ENCODE results near the gene ATP10B. TPM values are rescaled to one million over a fixed set of nuclear protein-coding genes. Genes with fewer than 3 reads are reported as not detected.
A peak's percentile ranks its signal among the peaks of the same experiment; 100 is the strongest.
"Not testable (repeated sequence)": the region's sequence is repeated elsewhere in the genome, so short reads cannot be mapped to it uniquely, and the experiment has no call there.

ATP10B gene
- total and polyA plus RNA-seq, 2 experiments from 2014 or later: 2.7 to 5.1 TPM

- peak; percentile 56 for DNase-seq (ENCODE audit: low spot score)
- no peak overlapping the region for H3K4me3 ChIP-seq
- no peaks in the 10 kb centered on the region for H3K9me2 ChIP-seq (replicated peaks; ENCODE audit: insufficient read depth)
- H2AFZ ChIP-seq: peak overlapping the region; percentile 32
- H3K36me3 ChIP-seq (replicated peaks; ENCODE audit: insufficient read depth, low read depth): no peaks in the 10 kb centered on the region
- no peaks in the 10 kb centered on the region for H4K20me1 ChIP-seq (ENCODE audit: insufficient read depth, poor library complexity, severe bottlenecking)
- H3K9me3 ChIP-seq (ENCODE audit: low read depth): no peaks in the 10 kb centered on the region
- WGBS (ENCODE audit: low lambda C conversion rate, missing lambda C conversion rate): 37% methylated on average over 3 of the region's 3 CpGs
- H3K4me2 ChIP-seq: no peak overlapping the region
- H3K79me2 ChIP-seq: no peaks in the 10 kb centered on the region
- no peaks in the 10 kb centered on the region for H3K27me3 ChIP-seq
- no peak for TF ChIP-seq EZH2phosphoT487 (IDR thresholded peaks at IDR 0.05; ENCODE audit: low read depth, severe bottlenecking, unreplicated experiment)
- no peak for TF ChIP-seq CTCF (IDR thresholded peaks at IDR 0.05; ENCODE audit: poor library complexity)
- no peak for TF ChIP-seq EZH2 (IDR thresholded peaks at IDR 0.05; ENCODE audit: borderline replicate concordance)
- peaks cover 19% of the 10 kb centered on the region for H3K4me1 ChIP-seq (ENCODE audit: insufficient read depth)
- H3K27ac ChIP-seq: peak overlapping the region; percentile 95
These were observed 35.8 kb upstream of the ATP10B start for GRCh38 chr5:160887780-160888179.

DNA sequence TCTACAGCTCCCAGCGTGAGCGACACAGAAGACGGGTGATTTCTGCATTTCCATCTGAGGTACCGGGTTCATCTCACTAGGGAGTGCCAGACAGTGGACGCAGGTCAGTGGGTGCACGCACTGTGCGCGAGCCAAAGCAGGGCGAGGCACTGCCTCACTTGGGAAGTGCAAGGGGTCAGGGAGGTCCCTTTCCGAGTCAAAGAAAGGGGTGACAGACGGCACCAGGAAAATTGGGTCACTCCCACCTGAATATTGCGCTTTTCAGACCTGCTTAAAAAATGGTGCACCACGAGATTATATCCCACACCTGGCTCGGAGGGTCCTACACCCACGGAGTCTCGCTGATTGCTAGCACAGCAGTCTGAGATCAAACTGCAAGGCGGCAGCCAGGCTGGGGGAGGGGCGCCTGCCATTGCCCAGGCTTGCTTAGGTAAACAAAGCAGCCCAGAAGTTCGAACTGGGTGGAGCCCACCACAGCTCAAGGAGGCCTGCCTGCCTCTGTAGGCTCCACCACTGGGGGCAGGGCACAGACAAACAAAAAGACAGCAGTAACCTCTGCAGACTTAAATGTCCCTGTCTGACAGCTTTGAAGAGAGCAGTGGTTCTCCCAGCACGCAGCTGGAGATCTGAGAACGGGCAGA lies 21.7 kb upstream of the ATP10B start:
- H3K4me1 ChIP-seq (ENCODE audit: insufficient read depth); H3K27ac ChIP-seq; H3K4me3 ChIP-seq; DNase-seq (ENCODE audit: low spot score); H3K9me2 ChIP-seq (replicated peaks; ENCODE audit: insufficient read depth); H3K79me2 ChIP-seq; H4K20me1 ChIP-seq (ENCODE audit: insufficient read depth, poor library complexity, severe bottlenecking); H3K27me3 ChIP-seq; H3K36me3 ChIP-seq (replicated peaks; ENCODE audit: insufficient read depth, low read depth); H3K9me3 ChIP-seq (ENCODE audit: low read depth): not testable (repeated sequence)
- peak overlapping the region; percentile 68 for H3K4me2 ChIP-seq
- peak overlapping the region; percentile 15 for H2AFZ ChIP-seq
- WGBS (ENCODE audit: low lambda C conversion rate, missing lambda C conversion rate): 20% methylated on average over 19 of the region's 21 CpGs

DNA sequence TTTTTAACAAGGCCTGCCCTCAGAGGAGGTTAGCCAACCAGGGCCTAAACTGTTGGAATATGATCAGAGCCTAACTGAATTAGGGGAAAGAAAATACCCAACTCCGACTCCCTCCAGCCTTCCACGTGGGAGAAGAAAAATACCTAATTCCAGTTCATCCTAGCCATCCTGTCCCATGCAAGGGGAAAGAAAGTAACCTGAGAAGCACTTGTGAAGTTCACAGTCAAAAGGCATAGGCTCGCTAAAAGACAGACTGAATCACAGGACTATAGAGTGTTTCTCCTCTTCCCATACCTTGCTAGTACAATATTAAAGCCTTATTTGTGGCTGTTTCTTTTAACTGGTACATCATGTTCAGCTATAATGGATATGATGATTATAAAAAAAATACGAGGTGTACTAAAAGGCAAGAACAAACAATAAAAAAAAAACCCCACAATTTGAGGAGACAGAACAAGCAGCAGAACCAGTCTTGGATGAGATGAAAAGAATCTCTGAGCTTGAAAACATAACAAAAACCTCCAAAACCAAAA lies 18.0 kb upstream of the ATP10B start:
- H3K27me3 ChIP-seq: no peaks in the 10 kb centered on the region
- H3K9me3 ChIP-seq (ENCODE audit: low read depth): no peaks in the 10 kb centered on the region
- no peak overlapping the region for H3K4me2 ChIP-seq
- H3K9me2 ChIP-seq (replicated peaks; ENCODE audit: insufficient read depth): no peaks in the 10 kb centered on the region
- no peaks in the 10 kb centered on the region for H3K79me2 ChIP-seq
- H2AFZ ChIP-seq: no peak overlapping the region
- no peak for DNase-seq (ENCODE audit: low spot score)
- TF ChIP-seq CTCF (IDR thresholded peaks at IDR 0.05; ENCODE audit: poor library complexity) (no peak), EZH2phosphoT487 (IDR thresholded peaks at IDR 0.05; ENCODE audit: low read depth, severe bottlenecking, unreplicated experiment) (no peak), EZH2 (IDR thresholded peaks at IDR 0.05; ENCODE audit: borderline replicate concordance) (no peak)
- H4K20me1 ChIP-seq (ENCODE audit: insufficient read depth, poor library complexity, severe bottlenecking): no peaks in the 10 kb centered on the region
- H3K27ac ChIP-seq: no peak overlapping the region
- H3K36me3 ChIP-seq (replicated peaks; ENCODE audit: insufficient read depth, low read depth): no peaks in the 10 kb centered on the region
- H3K4me3 ChIP-seq: no peak overlapping the region
- H3K4me1 ChIP-seq (ENCODE audit: insufficient read depth): no peaks in the 10 kb centered on the region
- WGBS (ENCODE audit: low lambda C conversion rate, missing lambda C conversion rate): 45% methylated on average over 4 of the region's 4 CpGs

DNA sequence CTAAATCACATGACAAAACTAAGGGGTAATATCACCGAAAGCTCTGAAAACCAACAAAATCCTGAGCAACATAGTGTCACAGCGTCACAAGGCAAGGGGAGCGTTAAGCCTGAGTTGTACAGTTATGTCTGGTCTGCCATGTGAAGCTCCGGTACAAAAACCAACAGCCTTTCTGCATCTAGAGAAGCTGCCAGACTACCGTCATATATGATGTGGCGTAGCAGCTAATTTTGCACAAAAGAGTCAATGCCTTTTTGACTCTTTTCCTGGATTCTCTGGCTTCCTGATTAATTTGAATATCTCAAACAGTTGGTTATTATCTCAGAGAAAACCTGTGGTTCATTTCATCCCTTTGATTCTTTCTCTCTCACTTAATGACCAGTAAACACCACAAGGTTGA lies 16.0 kb upstream of the ATP10B start:
- Histone ChIP-seq H3K9me3 (ENCODE audit: low read depth) (no peaks in the 10 kb centered on the region), H3K27ac (no peak overlapping the region), H2AFZ (no peak overlapping the region), H3K4me3 (no peak overlapping the region), H3K27me3 (no peaks in the 10 kb centered on the region), H3K4me2 (no peak overlapping the region), H3K9me2 (replicated peaks; ENCODE audit: insufficient read depth) (no peaks in the 10 kb centered on the region), H3K36me3 (replicated peaks; ENCODE audit: insufficient read depth, low read depth) (no peaks in the 10 kb centered on the region), H4K20me1 (ENCODE audit: insufficient read depth, poor library complexity, severe bottlenecking) (no peaks in the 10 kb centered on the region), H3K79me2 (no peaks in the 10 kb centered on the region), H3K4me1 (ENCODE audit: insufficient read depth) (no peaks in the 10 kb centered on the region)
- 91% methylated on average over 6 of the region's 6 CpGs for WGBS (ENCODE audit: low lambda C conversion rate, missing lambda C conversion rate)
- no peak for TF ChIP-seq EZH2phosphoT487 (IDR thresholded peaks at IDR 0.05; ENCODE audit: low read depth, severe bottlenecking, unreplicated experiment)
- no peak for TF ChIP-seq EZH2 (IDR thresholded peaks at IDR 0.05; ENCODE audit: borderline replicate concordance)
- no peak for TF ChIP-seq CTCF (IDR thresholded peaks at IDR 0.05; ENCODE audit: poor library complexity)
- DNase-seq (ENCODE audit: low spot score): no peak

Data from hepatocyte (in vitro differentiated cells).